ENCODE results near the gene GPR4. TPM values are rescaled to one million over a fixed set of nuclear protein-coding genes. Genes with fewer than 3 reads are reported as not detected.

Gene GPR4
- polyA plus RNA-seq, 1 donor from 2014 or later = 0.25 TPM

GRCh38 chr19:45587873-45588272 lies 14.1 kb downstream of the GPR4 start:
- H3K9ac ChIP-seq (ENCODE audit: low read length) = no peak overlapping the region
- H3K79me2 ChIP-seq (replicated peaks; ENCODE audit: insufficient read depth, low read length) = no peaks in the 10 kb centered on the region
- H3K4me2 ChIP-seq (ENCODE audit: low read length) = no peak overlapping the region
- no peaks in the 10 kb centered on the region for H3K36me3 ChIP-seq (ENCODE audit: insufficient read depth, low read length)
- no peaks in the 10 kb centered on the region for H4K20me1 ChIP-seq (ENCODE audit: insufficient read depth)
- TF ChIP-seq RAD21 (conservative IDR thresholded peaks at IDR 0.05) = no peak
- no peak for TF ChIP-seq EZH2 (IDR thresholded peaks at IDR 0.05; ENCODE audit: borderline replicate concordance, insufficient read depth, low read length, poor library complexity, severe bottlenecking)
- TF ChIP-seq SMC3 (conservative IDR thresholded peaks at IDR 0.05; ENCODE audit: poor library complexity) = no peak
- no peak for TF ChIP-seq TAF1 (IDR thresholded peaks at IDR 0.05; ENCODE audit: low read depth)
- TF ChIP-seq CTCF (IDR thresholded peaks at IDR 0.05; ENCODE audit: poor library complexity, severe bottlenecking) = no peak
- TF ChIP-seq REST (IDR thresholded peaks at IDR 0.05; ENCODE audit: borderline replicate concordance) = no peak
- no peak for TF ChIP-seq POLR2AphosphoS5 (IDR thresholded peaks at IDR 0.05)
- H3F3A ChIP-seq (ENCODE audit: insufficient read depth, low read length, poor library complexity, severe bottlenecking) = no peaks in the 10 kb centered on the region
- H2AFZ ChIP-seq (ENCODE audit: low read depth, low read length) = no peak overlapping the region
- no peak overlapping the region for H3K4me3 ChIP-seq (ENCODE audit: low read length)
- no peaks in the 10 kb centered on the region for H3K9me3 ChIP-seq (ENCODE audit: low read length)
- H3K27me3 ChIP-seq (ENCODE audit: insufficient read depth, low read depth, low read length) = peaks cover 22% of the 10 kb centered on the region
- no peaks in the 10 kb centered on the region for H3K9me2 ChIP-seq (ENCODE audit: insufficient read depth, low read length)
- H3K27ac ChIP-seq (ENCODE audit: low read length) = no peak overlapping the region

GRCh38 chr19:45585158-45585577 lies 16.8 kb downstream of the GPR4 start:
- H3K4me3 ChIP-seq (ENCODE audit: low read length) = peak overlapping the region; percentile 88
- no peaks in the 10 kb centered on the region for H3K9me2 ChIP-seq (ENCODE audit: insufficient read depth, low read length)
- H3K27ac ChIP-seq (ENCODE audit: low read length) = peak overlapping the region; percentile 97
- TF ChIP-seq EP300 (conservative IDR thresholded peaks at IDR 0.05; ENCODE audit: poor library complexity, severe bottlenecking) = no peak
- no peak for TF ChIP-seq CTCF (IDR thresholded peaks at IDR 0.05; ENCODE audit: poor library complexity, severe bottlenecking)
- TF ChIP-seq SMC3 (conservative IDR thresholded peaks at IDR 0.05; ENCODE audit: poor library complexity) = no peak
- no peak for TF ChIP-seq REST (IDR thresholded peaks at IDR 0.05; ENCODE audit: borderline replicate concordance)
- TF ChIP-seq RAD21 (conservative IDR thresholded peaks at IDR 0.05) = no peak
- no peak for TF ChIP-seq TAF1 (IDR thresholded peaks at IDR 0.05; ENCODE audit: low read depth)
- TF ChIP-seq MXI1 (conservative IDR thresholded peaks at IDR 0.05; ENCODE audit: poor library complexity, severe bottlenecking) = no peak
- no peak for TF ChIP-seq EZH2 (IDR thresholded peaks at IDR 0.05; ENCODE audit: borderline replicate concordance, insufficient read depth, low read length, poor library complexity, severe bottlenecking)
- no peak for TF ChIP-seq POLR2AphosphoS5 (IDR thresholded peaks at IDR 0.05)
- H3K79me2 ChIP-seq (replicated peaks; ENCODE audit: insufficient read depth, low read length) = no peaks in the 10 kb centered on the region
- H4K20me1 ChIP-seq (ENCODE audit: insufficient read depth) = no peaks in the 10 kb centered on the region
- H3K9ac ChIP-seq (ENCODE audit: low read length) = peak overlapping the region; percentile 68
- H3K4me2 ChIP-seq (ENCODE audit: low read length) = peak overlapping the region; percentile 58
- H2AFZ ChIP-seq (ENCODE audit: low read depth, low read length) = peak overlapping the region; percentile 92
- peaks cover 6% of the 10 kb centered on the region for H3K27me3 ChIP-seq (ENCODE audit: insufficient read depth, low read depth, low read length)
- H3F3A ChIP-seq (ENCODE audit: insufficient read depth, low read length, poor library complexity, severe bottlenecking) = no peaks in the 10 kb centered on the region
- no peaks in the 10 kb centered on the region for H3K9me3 ChIP-seq (ENCODE audit: low read length)
- H3K36me3 ChIP-seq (ENCODE audit: insufficient read depth, low read length) = no peaks in the 10 kb centered on the region
